ENCODE results near the gene GLRA3. TPM values are rescaled to one million over a fixed set of nuclear protein-coding genes. Genes with fewer than 3 reads are reported as not detected.

Gene GLRA3
- total RNA-seq: not detected in 2 replicates

DNA sequence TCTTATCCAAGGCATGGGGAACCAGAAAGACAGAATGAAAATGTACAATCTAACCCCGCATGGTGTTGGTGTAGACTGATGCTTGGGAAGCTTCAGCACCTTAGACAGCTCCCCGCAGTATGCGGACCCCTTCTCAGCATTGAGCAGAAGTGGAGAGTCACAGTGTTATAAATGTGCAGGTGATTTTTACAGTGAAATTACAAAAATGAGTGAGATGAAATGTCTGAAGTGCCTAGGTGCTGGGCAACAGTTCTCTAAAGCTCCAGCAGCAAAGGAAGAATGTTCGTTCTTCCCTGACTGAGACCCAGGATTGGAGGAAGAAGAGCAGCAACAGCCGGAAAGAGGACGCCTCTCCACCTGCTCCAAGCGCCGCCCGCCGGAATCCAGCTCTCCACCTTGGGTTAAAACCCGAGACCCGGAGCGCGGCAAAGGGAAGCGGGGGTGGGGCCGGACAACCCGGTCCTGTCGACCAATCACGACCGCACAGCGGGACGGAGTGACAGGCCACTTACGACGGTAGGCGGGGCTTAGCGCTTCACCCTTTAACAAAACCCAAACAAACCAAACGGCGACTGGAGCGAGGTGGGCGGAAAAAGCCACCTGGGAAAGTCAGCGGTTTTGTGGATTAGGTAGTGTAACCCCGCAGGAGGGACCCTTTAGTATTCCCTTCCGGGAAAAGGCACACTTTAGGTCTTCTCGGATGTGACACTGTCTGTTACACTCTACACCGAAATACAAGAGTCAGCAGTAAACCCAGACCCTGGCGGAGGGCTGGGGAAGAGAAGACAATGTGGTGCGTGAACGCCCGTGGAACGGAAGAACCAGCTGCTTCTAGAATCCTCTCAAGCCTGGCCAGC lies at the start of gene GLRA3:
TSS of gene GLRA3 (minus strand) at position 403 of the 857 bp plus-strand sequence. CDS start 436 bp downstream, outside the sequence.

Other genes with a start within 250 kb of the GLRA3 start
- gene ADAM29, start 89.1 kb upstream of the GLRA3 start, total RNA-seq: not detected in 2 replicates